H9 (cell line): ENCODE data around the gene TTC9. TPM values are rescaled to one million over a fixed set of nuclear protein-coding genes. Genes with fewer than 3 reads are reported as not detected.

Source experiments
- DNase-seq: peaks from one replicate; pipeline ENCODE4 v3.0.0-alpha.2; 2017
- H2AFZ ChIP-seq: one replicate; pipeline ENCODE4 v1.6.1; 2013; ENCODE audit warnings: mild to moderate bottlenecking, low read length, control low read depth, moderate library complexity
- H2AK5ac ChIP-seq: 2 replicates; pipeline ENCODE4 v1.6.1; 2013; ENCODE audit warnings: low read length, control low read depth, mixed read lengths; ENCODE audit not compliant: insufficient read length
- H2BK120ac ChIP-seq: one replicate; pipeline ENCODE4 v1.6.1; 2013; ENCODE audit warnings: low read depth, mild to moderate bottlenecking, low read length, control low read depth, inconsistent platforms; ENCODE audit not compliant: poor library complexity, severe bottlenecking
- H2BK12ac ChIP-seq: 2 replicates; pipeline ENCODE4 v1.6.1; 2013; ENCODE audit warnings: low read length, control low read depth, mixed read lengths, low read depth; ENCODE audit not compliant: insufficient read length
- H2BK15ac ChIP-seq: 2 replicates; pipeline ENCODE4 v1.6.1; 2013; ENCODE audit warnings: low read depth, low read length, control low read depth
- H2BK20ac ChIP-seq: one replicate; pipeline ENCODE4 v1.6.1; 2013; ENCODE audit warnings: low read depth, mild to moderate bottlenecking, low read length, control low read depth, inconsistent platforms; ENCODE audit not compliant: poor library complexity, severe bottlenecking
- H2BK5ac ChIP-seq: 2 replicates; pipeline ENCODE4 v1.6.1; 2013; ENCODE audit warnings: low read length, control low read depth, mixed read lengths; ENCODE audit not compliant: insufficient read length
- H3K14ac ChIP-seq: 2 replicates; pipeline ENCODE4 v1.6.1; 2013; ENCODE audit warnings: low read length, control low read depth; ENCODE audit not compliant: insufficient read depth
- H3K18ac ChIP-seq: 2 replicates; pipeline ENCODE4 v1.6.1; 2013; ENCODE audit warnings: low read depth, mild to moderate bottlenecking, mixed read lengths, low read length, control low read depth; ENCODE audit not compliant: insufficient read length
- H3K23ac ChIP-seq: 2 replicates; pipeline ENCODE4 v1.6.1; 2013; ENCODE audit warnings: low read length, control low read depth, mixed read lengths, low read depth; ENCODE audit not compliant: insufficient read length
- H3K23me2 ChIP-seq: 2 replicates; pipeline ENCODE4 v1.6.1; 2013; ENCODE audit warnings: low read depth, mild to moderate bottlenecking, mixed read lengths, low read length, control low read depth; ENCODE audit not compliant: insufficient read length, poor library complexity, severe bottlenecking
- H3K27ac ChIP-seq: 2 replicates; pipeline ENCODE4 v1.5.1; 2013; ENCODE audit warnings: low read length, control low read depth, mixed read lengths, low read depth; ENCODE audit not compliant: insufficient read length
- H3K27me3 ChIP-seq: 2 replicates; pipeline ENCODE4 v1.6.1; 2013; ENCODE audit warnings: low read length, control low read depth, inconsistent platforms; ENCODE audit not compliant: insufficient read depth
- H3K4ac ChIP-seq: 2 replicates; pipeline ENCODE4 v1.6.1; 2013; ENCODE audit warnings: low read depth, mild to moderate bottlenecking, control low read depth, inconsistent platforms, low read length, moderate library complexity
- H3K4me1 ChIP-seq: 2 replicates; pipeline ENCODE4 v1.6.1; 2013; ENCODE audit warnings: low read length, control low read depth, inconsistent platforms; ENCODE audit not compliant: insufficient read depth
- H3K4me2 ChIP-seq: 2 replicates; pipeline ENCODE4 v1.6.1; 2013; ENCODE audit warnings: low read length, control low read depth, mixed read lengths; ENCODE audit not compliant: insufficient read length, insufficient read depth
- H3K56ac ChIP-seq: 2 replicates; pipeline ENCODE4 v1.6.1; 2013; ENCODE audit warnings: low read depth, mild to moderate bottlenecking, mixed read lengths, low read length, control low read depth; ENCODE audit not compliant: insufficient read length
- H3K79me1 ChIP-seq: 2 replicates; pipeline ENCODE4 v1.6.1; 2013; ENCODE audit warnings: low read depth, mild to moderate bottlenecking, moderate library complexity, low read length, control low read depth, inconsistent platforms; ENCODE audit not compliant: insufficient read depth, poor library complexity, severe bottlenecking
- H3K79me2 ChIP-seq: 2 replicates; pipeline ENCODE4 v1.6.1; 2013; ENCODE audit warnings: low read length, control low read depth, inconsistent platforms; ENCODE audit not compliant: insufficient read depth
- H3K9ac ChIP-seq: 2 replicates; pipeline ENCODE4 v1.6.1; 2013; ENCODE audit warnings: low read length, control low read depth, mixed read lengths; ENCODE audit not compliant: insufficient read length; ENCODE audit errors: extremely low read depth
- H3K9me3 ChIP-seq: one replicate; pipeline ENCODE4 v1.6.1; 2013; ENCODE audit warnings: low read depth, low read length, inconsistent platforms; ENCODE audit not compliant: control insufficient read depth
- H3T11ph ChIP-seq: one replicate; pipeline ENCODE4 v1.6.1; 2013; ENCODE audit warnings: mild to moderate bottlenecking, low read length, control low read depth, inconsistent platforms
- H4K20me1 ChIP-seq: one replicate; pipeline ENCODE4 v1.6.1; 2013; ENCODE audit not compliant: control insufficient read depth, insufficient read length, insufficient read depth
- H4K5ac ChIP-seq: 2 replicates; pipeline ENCODE4 v1.6.1; 2013; ENCODE audit warnings: low read depth, mild to moderate bottlenecking, mixed read lengths, low read length, control low read depth; ENCODE audit not compliant: insufficient read length
- H4K8ac ChIP-seq: replicated peaks from 2 replicates; pipeline ENCODE4 v1.6.1; 2013; ENCODE audit warnings: low read length, control low read depth, mixed read lengths, low read depth; ENCODE audit not compliant: insufficient read length
- H4K91ac ChIP-seq: 2 replicates; pipeline ENCODE4 v1.6.1; 2013; ENCODE audit warnings: low read depth, mild to moderate bottlenecking, moderate library complexity, mixed read lengths, low read length, control low read depth; ENCODE audit not compliant: insufficient read length
- H3K27ac Mint-ChIP-seq, 3 experiments: 2 replicates in 2 of 3; 3 replicates in 1 of 3; pipeline ENCODE4 v1.8.0; 2020 to 2021; ENCODE audit warnings: mixed read lengths in 3 of 3, mild to moderate bottlenecking in 1 of 3, moderate library complexity in 1 of 3
- H3K27me3 Mint-ChIP-seq: 2 replicates; pipeline ENCODE4 v1.8.0; 2021; ENCODE audit warnings: low read depth, mild to moderate bottlenecking, moderate library complexity, mixed read lengths
- H3K36me3 Mint-ChIP-seq, 3 experiments: 2 replicates in 2 of 3; 3 replicates in 1 of 3; pipeline ENCODE4 v1.8.0; 2020 to 2021; ENCODE audit warnings: low read depth in 3 of 3, mixed read lengths in 3 of 3; ENCODE audit not compliant: insufficient read depth in 1 of 3
- H3K4me1 Mint-ChIP-seq, 2 experiments: 2 replicates each; pipeline ENCODE4 v1.8.0; 2020; ENCODE audit warnings: mixed read lengths in 2 of 2
- H3K4me3 Mint-ChIP-seq, 2 experiments: 2 replicates in 1 of 2; 3 replicates in 1 of 2; pipeline ENCODE4 v1.8.0; 2020 to 2021; ENCODE audit warnings: mild to moderate bottlenecking in 2 of 2, mixed read lengths in 2 of 2, moderate library complexity in 1 of 2
- H3K9me3 Mint-ChIP-seq, 2 experiments: 2 replicates in 1 of 2; 3 replicates in 1 of 2; pipeline ENCODE4 v1.8.0; 2020; ENCODE audit warnings: mild to moderate bottlenecking in 2 of 2, mixed read lengths in 2 of 2, moderate library complexity in 1 of 2
- CTCF ChIP-seq: fragments of 200-600 bp; sonication (generic); conservative IDR thresholded peaks from 3 replicates; pipeline ENCODE4 v1.8.0; 2021; ENCODE audit warnings: antibody characterized with exemption, mild to moderate bottlenecking
- WGBS: extraction: QIAGEN DNeasy Blood & Tissue Kit; methylation state at CpG from one replicate; pipeline ENCODE4 v1.1.7; 2013; ENCODE audit warnings: missing lambda C conversion rate, low lambda C conversion rate, mixed read lengths; ENCODE audit not compliant: insufficient read length; ENCODE audit errors: extremely low coverage; 5-methylcytosine and 5-hydroxymethylcytosine counted together
- total RNA-seq: library from RNA; stranded (reverse); gene quantifications from 2 replicates; pipeline ENCODE4 v1.2.1, GENCODE V29; 2021

TTC9 gene
- total RNA-seq, 1 experiment from 2014 or later, result 17.4 TPM

DNA sequence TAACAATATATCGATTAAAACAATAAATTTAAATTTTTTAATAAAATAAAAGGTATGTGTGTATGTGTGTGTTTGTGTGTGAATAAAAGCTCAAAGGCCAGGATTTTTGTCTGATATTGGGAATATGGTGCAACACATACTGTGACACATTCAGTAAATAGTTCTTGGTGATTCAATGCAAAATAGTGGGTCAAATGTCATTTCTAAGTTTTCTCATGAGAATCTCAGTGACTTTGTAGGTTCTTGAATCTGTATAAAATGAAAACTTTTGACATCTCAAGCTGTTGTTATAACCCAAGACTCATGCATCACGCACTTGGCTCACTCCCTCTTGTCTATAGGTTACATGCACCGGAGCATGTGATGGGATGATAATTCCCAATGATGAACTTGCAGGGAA is 25.1 kb upstream of the TTC9 start:
- no peak overlapping the region for H3K18ac ChIP-seq
- no peak overlapping the region for H2AK5ac ChIP-seq
- no peak overlapping the region for H3K9ac ChIP-seq
- no peak overlapping the region for H3T11ph ChIP-seq
- H2BK15ac ChIP-seq, result no peak overlapping the region
- no peak overlapping the region for H3K27ac ChIP-seq
- H2AFZ ChIP-seq, result no peak overlapping the region
- H3K4me2 ChIP-seq, result no peak overlapping the region
- 100% methylated on average over 1 of the region's 3 CpGs for WGBS
- H4K8ac ChIP-seq, result no peak overlapping the region
- H3K9me3 Mint-ChIP-seq, result no peaks in the 10 kb centered on the region
- H3K4me1 Mint-ChIP-seq, result peaks cover 0 to 7% of the 10 kb centered on the region in 2 experiments; a peak in 2 of 4 replicates
- H2BK20ac ChIP-seq, result no peak overlapping the region
- no peaks in the 10 kb centered on the region for H4K20me1 ChIP-seq
- no peak overlapping the region for H4K91ac ChIP-seq
- no peaks in the 10 kb centered on the region; the same call in 1 of the 2 replicates for H3K4me1 ChIP-seq
- H3K56ac ChIP-seq, result no peak overlapping the region
- H3K27ac Mint-ChIP-seq, result no peak overlapping the region
- H3K4me3 Mint-ChIP-seq, result no peak overlapping the region
- H3K79me1 ChIP-seq, result no peaks in the 10 kb centered on the region
- H3K79me2 ChIP-seq, result no peaks in the 10 kb centered on the region
- H2BK12ac ChIP-seq, result no peak overlapping the region
- no peak overlapping the region for H3K4ac ChIP-seq
- H3K23ac ChIP-seq, result no peak overlapping the region
- no peaks in the 10 kb centered on the region for H3K23me2 ChIP-seq
- no peak overlapping the region for H2BK120ac ChIP-seq
- no peaks in the 10 kb centered on the region for H3K27me3 Mint-ChIP-seq
- TF ChIP-seq CTCF, result no peak
- no peak overlapping the region for H2BK5ac ChIP-seq
- no peaks in the 10 kb centered on the region for H3K36me3 Mint-ChIP-seq
- no peak for DNase-seq
- H3K27me3 ChIP-seq, result no peaks in the 10 kb centered on the region
- no peak overlapping the region for H3K14ac ChIP-seq
- no peak overlapping the region for H4K5ac ChIP-seq
- H3K9me3 ChIP-seq, result no peaks in the 10 kb centered on the region
